GM18499 (cell line): ENCODE results near the gene TMEM35B.
"Not testable (repeated sequence)": the region's sequence is repeated elsewhere in the genome, so short reads cannot be mapped to it uniquely, and the experiment has no call there.

Source experiments
- ATAC-seq: cut with Tn5 transposase; IDR thresholded peaks from one replicate; pipeline ENCODE4 v1.9.1; 2021; ENCODE audit warnings: moderate number of reproducible peaks; ENCODE audit not compliant: insufficient read depth, unreplicated experiment

Gene TMEM35B

GRCh38 chr1:34976384-34977209, 8.6 kb downstream of the TMEM35B start:
- ATAC-seq: no peak

- no peak for ATAC-seq
These were observed 9.4 kb downstream of the TMEM35B start for GRCh38 chr1:34975771-34976170.

DNA sequence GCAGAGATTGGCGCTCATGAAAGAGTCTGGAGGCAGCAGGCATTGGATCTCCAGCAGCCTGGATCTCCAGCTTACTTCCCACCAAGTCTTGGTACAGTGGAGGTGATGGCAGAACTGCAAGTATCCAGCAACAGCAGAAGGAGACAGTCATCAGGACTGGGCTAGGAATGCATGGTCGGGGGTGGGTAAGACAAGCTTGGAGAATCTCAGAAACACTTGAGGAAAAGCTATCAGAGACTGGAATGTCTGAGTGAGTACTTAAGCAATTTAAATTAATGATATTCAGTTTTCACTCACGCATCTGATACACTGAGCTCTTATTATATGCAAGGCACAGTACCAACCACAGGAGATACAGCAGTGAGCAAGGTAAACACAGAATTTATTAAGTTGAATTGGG, 9.8 kb downstream of the TMEM35B start:
- no peak for ATAC-seq

GRCh38 chr1:34974626-34975025, 10.5 kb downstream of the TMEM35B start:
- ATAC-seq: no peak

DNA sequence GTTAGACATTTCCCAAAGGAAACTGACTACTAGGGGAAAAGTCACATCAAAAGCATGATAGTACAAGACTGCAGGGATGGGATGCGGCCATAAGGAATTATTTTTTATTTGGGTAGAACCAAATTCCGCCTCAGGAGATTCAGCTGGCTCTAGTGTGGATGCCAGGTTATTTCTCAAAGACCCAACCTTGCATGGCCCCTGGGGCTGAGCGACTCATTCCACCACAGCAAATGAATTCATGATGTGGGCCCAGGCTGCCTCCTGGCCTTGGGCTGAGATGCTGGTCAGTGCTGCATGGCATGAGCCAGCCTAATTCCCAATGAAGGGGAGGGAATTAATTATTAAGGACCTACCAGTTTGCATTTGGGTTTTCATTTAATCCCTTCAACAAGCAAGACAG, 11.8 kb downstream of the TMEM35B start:
- no peak for ATAC-seq

GRCh38 chr1:34970829-34971228, 14.3 kb downstream of the TMEM35B start:
- ATAC-seq: no peak

DNA sequence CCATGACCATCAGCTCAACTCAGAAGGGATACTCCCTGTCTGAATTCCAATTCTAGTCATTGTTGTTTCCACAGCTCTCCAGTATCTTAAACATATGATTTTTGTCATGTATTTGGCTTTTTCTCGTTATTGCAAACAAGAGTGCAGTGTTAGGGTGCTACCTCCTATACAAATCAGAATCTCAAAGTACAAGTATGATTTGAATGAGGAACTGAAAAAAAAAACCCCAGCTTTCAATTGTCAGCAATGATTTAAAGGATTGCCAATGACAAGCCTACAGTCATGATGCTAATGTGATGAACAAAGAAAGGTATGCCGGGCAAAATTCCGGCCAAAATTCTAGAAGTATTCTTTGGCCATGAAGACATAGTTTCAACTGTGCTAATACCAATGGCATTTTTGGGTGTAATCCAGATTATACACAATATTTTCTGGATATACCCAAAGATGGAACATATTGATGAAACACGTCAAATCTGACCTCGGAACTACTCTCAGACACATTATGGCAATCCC, 14.9 kb downstream of the TMEM35B start:
- no peak for ATAC-seq

GRCh38 chr1:34968297-34968696, 16.9 kb downstream of the TMEM35B start:
- ATAC-seq: not testable (repeated sequence)

GRCh38 chr1:34967672-34968071, 17.5 kb downstream of the TMEM35B start:
- ATAC-seq: not testable (repeated sequence)

DNA sequence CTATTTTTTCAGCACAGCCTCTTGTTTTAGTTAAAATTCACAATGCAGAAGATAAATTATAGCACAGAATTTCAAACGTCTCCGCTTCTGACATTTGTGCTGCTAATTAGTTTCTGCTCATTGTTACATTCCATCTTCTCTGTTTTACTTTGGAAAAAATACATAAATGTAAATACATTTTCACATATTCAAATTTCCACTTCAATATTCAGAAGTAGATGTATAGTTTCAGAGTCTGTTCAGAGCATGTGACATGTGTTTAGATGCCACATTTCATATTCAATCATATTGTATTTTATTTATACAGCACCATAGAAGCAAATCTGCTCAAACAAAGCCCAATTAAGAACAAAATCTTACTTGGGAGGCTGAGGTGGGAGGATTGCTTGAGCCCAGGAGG, 19.6 kb downstream of the TMEM35B start:
- no peak for ATAC-seq

DNA sequence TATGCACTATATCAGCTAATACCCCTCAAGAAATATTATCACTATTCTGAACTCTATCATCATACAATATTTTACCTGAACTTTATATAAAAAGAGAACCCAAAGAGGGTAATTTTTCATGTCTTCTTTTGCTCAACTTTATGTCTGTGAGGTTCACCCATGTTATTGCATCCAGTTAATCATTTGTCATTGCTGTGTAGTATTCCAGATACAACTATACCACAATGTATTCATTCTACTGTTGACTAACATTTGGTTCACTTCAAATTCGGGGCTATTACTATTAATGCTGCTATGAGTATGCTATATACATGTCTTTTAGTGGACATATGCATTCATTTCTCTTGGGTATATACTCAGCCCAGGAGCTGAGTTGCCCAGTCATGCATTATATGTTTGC, 34.7 kb downstream of the TMEM35B start:
- no peak for ATAC-seq

DNA sequence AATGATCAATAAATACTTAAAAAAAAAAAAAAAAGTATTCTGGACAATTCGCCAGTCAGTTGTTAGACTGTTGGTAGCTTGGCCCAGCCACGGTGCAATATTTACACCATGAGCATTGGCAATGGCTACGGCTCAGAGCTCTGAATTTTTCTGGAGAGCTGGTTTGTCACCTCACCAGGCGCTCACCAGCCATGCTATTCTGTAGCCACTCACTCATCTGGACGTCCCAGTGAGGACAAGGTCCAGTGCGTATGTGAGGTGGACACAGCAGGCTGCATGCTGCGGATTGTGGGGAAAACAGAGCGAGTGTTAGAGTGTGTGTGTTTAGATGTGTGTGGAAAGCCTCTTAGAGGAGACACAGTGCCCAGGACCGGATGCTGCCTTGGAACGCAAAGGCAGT, 36.4 kb downstream of the TMEM35B start:
- ATAC-seq: not testable (repeated sequence)

DNA sequence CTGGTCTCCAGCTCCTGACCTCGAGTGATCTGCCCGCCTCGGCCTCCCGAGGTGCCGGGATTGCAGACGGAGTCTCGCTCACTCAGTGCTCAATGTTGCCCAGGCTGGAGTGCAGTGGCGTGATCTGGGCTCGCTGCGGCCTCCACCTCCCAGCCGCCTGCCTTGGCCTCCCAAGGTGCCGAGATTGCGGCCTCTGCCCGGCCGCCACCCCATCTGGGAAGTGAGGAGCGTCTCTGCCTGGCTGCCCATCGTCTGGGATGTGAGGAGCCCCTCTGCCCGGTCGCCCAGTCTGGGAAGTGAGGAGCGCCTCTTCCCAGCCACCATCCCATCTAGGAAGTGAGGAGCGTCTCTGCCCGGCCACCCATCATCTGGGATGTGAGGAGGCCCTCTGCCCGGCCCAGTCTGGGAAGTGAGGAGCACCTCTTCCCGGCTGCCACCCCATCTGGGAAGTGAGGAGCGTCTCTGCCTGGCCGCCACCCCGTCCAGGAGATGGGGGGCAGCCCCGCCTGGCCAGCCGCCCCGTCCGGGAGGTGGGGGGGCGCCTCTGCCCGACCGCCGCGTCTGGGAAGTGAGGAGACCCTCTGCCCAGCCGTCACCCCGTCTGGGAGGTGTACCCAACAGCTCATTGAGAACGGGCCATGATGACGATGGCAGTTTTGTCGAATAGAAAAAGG, 37.4 kb downstream of the TMEM35B start:
- not testable (repeated sequence) for ATAC-seq

DNA sequence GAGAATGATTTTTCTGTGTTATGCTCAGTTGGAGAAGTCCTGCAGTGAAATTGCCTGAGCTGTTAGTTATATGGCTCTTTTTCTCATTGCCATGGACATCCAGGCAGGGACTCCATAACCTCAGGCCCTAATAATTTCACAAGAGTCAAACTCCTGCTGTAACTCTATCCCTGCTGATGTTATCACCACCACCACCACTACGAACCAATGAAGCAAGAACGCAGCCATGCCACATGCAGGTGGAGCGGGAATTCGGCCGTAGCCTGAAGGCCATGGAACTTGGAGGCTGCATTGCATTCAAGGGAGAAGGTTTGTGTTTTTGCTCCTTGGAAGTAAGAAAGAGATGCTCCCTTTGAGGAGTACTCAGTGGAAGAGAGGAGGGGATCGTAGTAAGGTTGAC, 38.9 kb downstream of the TMEM35B start:
- ATAC-seq: no peak

DNA sequence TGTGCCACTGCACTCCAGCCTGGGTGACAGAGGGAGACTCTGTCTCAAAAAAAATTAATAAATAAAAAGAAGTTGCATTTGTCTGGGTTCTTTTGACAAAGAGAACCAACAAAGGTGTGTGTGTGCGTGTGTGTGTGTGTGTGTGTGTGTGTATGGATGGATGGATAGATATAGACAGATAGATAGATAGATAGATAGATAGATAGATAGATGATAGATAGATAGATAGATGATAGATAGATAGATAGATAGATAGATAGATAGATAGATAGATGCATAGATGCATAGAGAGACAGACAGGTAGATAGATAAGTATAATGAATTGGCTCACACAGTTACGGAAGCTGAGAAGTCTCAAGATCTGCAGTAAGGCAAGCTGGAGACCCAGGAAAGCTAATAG, 43.3 kb downstream of the TMEM35B start:
- not testable (repeated sequence) for ATAC-seq
